NT2/D1 (cell line): ENCODE results near the gene CYP39A1.

Experiments
- DNase-seq: peaks from one replicate; pipeline ENCODE4 v3.0.0-alpha.2; 2011; ENCODE audit warnings: low read depth, low spot score
- H3K27me3 ChIP-seq: 2 replicates; pipeline ENCODE4 v1.6.0; 2011; ENCODE audit warnings: mild to moderate bottlenecking; ENCODE audit not compliant: insufficient read length, insufficient read depth
- H3K36me3 ChIP-seq: 2 replicates; pipeline ENCODE4 v1.6.1; 2011; ENCODE audit warnings: mild to moderate bottlenecking, low read length, mixed read lengths; ENCODE audit not compliant: insufficient read depth, insufficient read length
- H3K4me1 ChIP-seq: 2 replicates; pipeline ENCODE4 v1.5.1; 2011; ENCODE audit not compliant: insufficient read depth, insufficient read length
- H3K4me3 ChIP-seq: 2 replicates; pipeline ENCODE4 v1.5.1; 2011; ENCODE audit warnings: low read depth; ENCODE audit not compliant: insufficient read length
- H3K9ac ChIP-seq: 2 replicates; pipeline ENCODE4 v1.6.0; 2011; ENCODE audit warnings: low read depth; ENCODE audit not compliant: insufficient read length
- H3K9me3 ChIP-seq: 2 replicates; pipeline ENCODE4 v1.5.1; 2011; ENCODE audit warnings: mild to moderate bottlenecking, low read length; ENCODE audit not compliant: insufficient read depth
- SUZ12 ChIP-seq: IDR thresholded peaks from 2 replicates; pipeline ENCODE4 v1.6.1; 2011; ENCODE audit not compliant: insufficient read length, insufficient read depth; ENCODE audit errors: extremely low read depth
- YY1 ChIP-seq: IDR thresholded peaks from 2 replicates; pipeline ENCODE4 v1.6.1; 2011; ENCODE audit not compliant: insufficient read length, insufficient read depth
- ZNF274 ChIP-seq: IDR thresholded peaks from 2 replicates; pipeline ENCODE4 v1.6.1; 2011; ENCODE audit warnings: mild to moderate bottlenecking, low read depth, low read length

CYP39A1 gene

GRCh38 chr6:46565531-46565930, 87.1 kb downstream of the CYP39A1 start:
- H3K4me3 ChIP-seq, result no peak overlapping the region
- no peak for DNase-seq
- TF ChIP-seq YY1, result no peak
- no peak for TF ChIP-seq SUZ12
- TF ChIP-seq ZNF274, result no peak
- no peak overlapping the region for H3K9ac ChIP-seq
- H3K36me3 ChIP-seq, result no peaks in the 10 kb centered on the region
- H3K4me1 ChIP-seq, result no peaks in the 10 kb centered on the region
- no peaks in the 10 kb centered on the region for H3K9me3 ChIP-seq
- no peaks in the 10 kb centered on the region for H3K27me3 ChIP-seq

GRCh38 chr6:46563924-46564323, 88.7 kb downstream of the CYP39A1 start:
- no peak for TF ChIP-seq YY1
- no peak for TF ChIP-seq SUZ12
- no peak for TF ChIP-seq ZNF274
- no peak for DNase-seq
- H3K9me3 ChIP-seq, result no peaks in the 10 kb centered on the region
- H3K4me1 ChIP-seq, result no peaks in the 10 kb centered on the region
- H3K27me3 ChIP-seq, result no peaks in the 10 kb centered on the region
- no peak overlapping the region for H3K9ac ChIP-seq
- H3K4me3 ChIP-seq, result no peak overlapping the region
- no peaks in the 10 kb centered on the region for H3K36me3 ChIP-seq

- Histone ChIP-seq H3K4me3 (no peak overlapping the region), H3K36me3 (no peaks in the 10 kb centered on the region), H3K4me1 (no peaks in the 10 kb centered on the region), H3K9me3 (no peaks in the 10 kb centered on the region), H3K9ac (no peak overlapping the region), H3K27me3 (no peaks in the 10 kb centered on the region)
- no peak for TF ChIP-seq SUZ12
- no peak for TF ChIP-seq ZNF274
- no peak for TF ChIP-seq YY1
- DNase-seq, result no peak
Observed at GRCh38 chr6:46556053-46556452, 96.6 kb downstream of the CYP39A1 start.

- no peak overlapping the region for H3K9ac ChIP-seq
- no peaks in the 10 kb centered on the region for H3K9me3 ChIP-seq
- no peaks in the 10 kb centered on the region for H3K36me3 ChIP-seq
- H3K27me3 ChIP-seq, result no peaks in the 10 kb centered on the region
- H3K4me1 ChIP-seq, result no peaks in the 10 kb centered on the region
- H3K4me3 ChIP-seq, result no peak overlapping the region
- TF ChIP-seq SUZ12 (no peak), ZNF274 (no peak), YY1 (no peak)
- DNase-seq, result no peak
Observed at GRCh38 chr6:46555129-46555528, 97.5 kb downstream of the CYP39A1 start.

GRCh38 chr6:46549155-46549554, 103.5 kb downstream of the CYP39A1 start:
- Histone ChIP-seq H3K9me3 (no peaks in the 10 kb centered on the region), H3K4me3 (no peak overlapping the region), H3K9ac (no peak overlapping the region), H3K36me3 (no peaks in the 10 kb centered on the region), H3K27me3 (no peaks in the 10 kb centered on the region), H3K4me1 (no peaks in the 10 kb centered on the region)
- TF ChIP-seq YY1 (no peak), ZNF274 (no peak)
- no peak for DNase-seq

GRCh38 chr6:46541556-46541955, 111.1 kb downstream of the CYP39A1 start:
- no peaks in the 10 kb centered on the region for H3K4me1 ChIP-seq
- no peak for DNase-seq
- H3K36me3 ChIP-seq, result no peaks in the 10 kb centered on the region
- no peaks in the 10 kb centered on the region for H3K9me3 ChIP-seq
- no peak overlapping the region for H3K9ac ChIP-seq
- H3K27me3 ChIP-seq, result no peaks in the 10 kb centered on the region
- no peak for TF ChIP-seq YY1
- TF ChIP-seq ZNF274, result no peak
- TF ChIP-seq SUZ12, result no peak
- H3K4me3 ChIP-seq, result no peak overlapping the region

- Histone ChIP-seq H3K4me3 (no peak overlapping the region), H3K4me1 (no peaks in the 10 kb centered on the region), H3K9me3 (no peaks in the 10 kb centered on the region), H3K36me3 (no peaks in the 10 kb centered on the region), H3K27me3 (no peaks in the 10 kb centered on the region), H3K9ac (no peak overlapping the region)
- no peak for DNase-seq
- no peak for TF ChIP-seq ZNF274
- no peak for TF ChIP-seq YY1
- no peak for TF ChIP-seq SUZ12
Observed at GRCh38 chr6:46539866-46540265, 112.8 kb downstream of the CYP39A1 start.

- DNase-seq, result no peak
- Histone ChIP-seq H3K9ac (no peak overlapping the region), H3K36me3 (no peaks in the 10 kb centered on the region), H3K4me3 (no peak overlapping the region), H3K4me1 (no peaks in the 10 kb centered on the region), H3K9me3 (no peaks in the 10 kb centered on the region), H3K27me3 (no peaks in the 10 kb centered on the region)
- TF ChIP-seq ZNF274 (no peak), YY1 (no peak), SUZ12 (no peak)
Observed at GRCh38 chr6:46538800-46539480, 113.7 kb downstream of the CYP39A1 start.
